AG04450 (cell line): ENCODE measurements around the gene TUBGCP2. TPM values are rescaled to one million over a fixed set of nuclear protein-coding genes. Genes with fewer than 3 reads are reported as not detected.

Experiments used
- CTCF ChIA-PET: fragments of 300-600, 350-600 bp; formaldehyde crosslinking; extraction: SDS; loops from one replicate; lab custom pipeline; 2022; ENCODE audit warnings: antibody characterized with exemption, inconsistent platforms; lab: Charles Lee
- POLR2A ChIA-PET: fragments of 350-600 bp; formaldehyde crosslinking; extraction: SDS; loops from one replicate; lab custom pipeline; 2021; ENCODE audit warnings: antibody characterized with exemption, inconsistent platforms; lab: Yijun Ruan, JAX
- DNase-seq: peaks from one replicate; pipeline ENCODE4 v3.0.0-alpha.2; 2011; ENCODE audit warnings: low read depth, low spot score
- H3K27ac ChIP-seq: one replicate; pipeline ENCODE4 v1.5.1; 2012; ENCODE audit warnings: low read depth, low read length, control low read depth
- H3K27me3 ChIP-seq: one replicate; pipeline ENCODE4 v1.6.0; 2012; ENCODE audit warnings: low read length; ENCODE audit not compliant: control insufficient read depth, insufficient read depth
- H3K4me3 ChIP-seq: 2 replicates; pipeline ENCODE4 v1.5.1; 2011; ENCODE audit warnings: mild to moderate bottlenecking, low read depth, low read length, control low read depth
- H3K9me3 ChIP-seq: 2 replicates; pipeline ENCODE4 v1.5.1; 2012; ENCODE audit warnings: low read length; ENCODE audit not compliant: control insufficient read depth, insufficient read depth
- CTCF ChIP-seq: IDR thresholded peaks from 2 replicates; pipeline ENCODE4 v1.5.1; 2011; ENCODE audit warnings: low read depth, low read length, control low read depth, inconsistent platforms
- polyA plus RNA-seq: library from polyadenylated mRNA; depleted of rRNA; stranded (reverse); fragments of >200 nt; gene quantifications from 2 replicates; pipeline ENCODE4 v1.2.3, GENCODE V29; 2011

TUBGCP2 gene
- polyA plus RNA-seq, 1 experiment = 40.0 TPM

GRCh38 chr10:133338080-133339071 is 29.7 kb upstream of the TUBGCP2 start:
- ChIA-PET CTCF (no interaction called here), POLR2A (no interaction called here)
- peaks cover 19% of the 10 kb centered on the region; the same call in 1 of the 2 replicates for H3K9me3 ChIP-seq
- no peak for DNase-seq
- H3K4me3 ChIP-seq = no peak overlapping the region
- no peak overlapping the region for H3K27ac ChIP-seq
- H3K27me3 ChIP-seq = peaks cover 43% of the 10 kb centered on the region
- no peak for TF ChIP-seq CTCF

GRCh38 chr10:133337370-133337725 is 28.7 kb upstream of the TUBGCP2 start:
- Histone ChIP-seq H3K9me3 (peaks cover 19% of the 10 kb centered on the region; the same call in 1 of the 2 replicates), H3K27me3 (peaks cover 50% of the 10 kb centered on the region), H3K27ac (no peak overlapping the region), H3K4me3 (no peak overlapping the region)
- ChIA-PET CTCF (no interaction called here), POLR2A (no interaction called here)
- DNase-seq = no peak
- no peak for TF ChIP-seq CTCF

- TF ChIP-seq CTCF = no peak
- DNase-seq = no peak
- Histone ChIP-seq H3K27me3 (peaks cover 53% of the 10 kb centered on the region), H3K27ac (no peak within 1 kb of the TSS), H3K4me3 (peak within 1 kb of the TSS; percentile 48), H3K9me3 (peaks cover 19% of the 10 kb centered on the region; the same call in 1 of the 2 replicates)
- POLR2A ChIA-PET = no interaction called here
- CTCF ChIA-PET = no interaction called here
Observed at GRCh38 chr10:133336577-133337369, 28.1 kb upstream of the TUBGCP2 start, which contains the start of gene CALY. Gene CALY (minus strand): TSS chr10:133336896. CDS start chr10:133328989, 7,907 bp downstream.

GRCh38 chr10:133336118-133336576 is 27.5 kb upstream of the TUBGCP2 start:
- DNase-seq = no peak
- Histone ChIP-seq H3K9me3 (peaks cover 19% of the 10 kb centered on the region; the same call in 1 of the 2 replicates), H3K27me3 (peaks cover 51% of the 10 kb centered on the region), H3K27ac (no peak overlapping the region), H3K4me3 (no peak overlapping the region)
- ChIA-PET POLR2A (no interaction called here), CTCF (no interaction called here)
- no peak for TF ChIP-seq CTCF
